A172 (cell line): ENCODE data around the gene ATXN10. TPM values are rescaled to one million over a fixed set of nuclear protein-coding genes. Genes with fewer than 3 reads are reported as not detected.
"Not testable (repeated sequence)": the region's sequence is repeated elsewhere in the genome, so short reads cannot be mapped to it uniquely, and the experiment has no call there.

ENCODE experiments used
- DNase-seq: peaks from one replicate; pipeline ENCODE4 v3.0.0-alpha.2; 2015; ENCODE audit warnings: low spot score
- total RNA-seq: library from RNA; depleted of rRNA; stranded (reverse); fragments of >200 nt; shearing (Covaris generic); gene quantifications from 2 replicates; pipeline ENCODE4 v1.2.3, GENCODE V29; 2014; rRNA removed

ATXN10 gene
- total RNA-seq, result 53.5 and 80.1 TPM in 2 replicates

- DNase-seq, result peak; percentile 29
These were observed at the start of gene ATXN10 for GRCh38 chr22:45671783-45672563. TSS of gene ATXN10 (plus strand) at chr22:45671834. CDS start at chr22:45672064, 230 bp downstream.

- DNase-seq, result no peak
These were observed 49.6 kb upstream of the ATXN10 start for GRCh38 chr22:45621836-45622600.

- not testable (repeated sequence) for DNase-seq
These were observed 48.0 kb upstream of the ATXN10 start for GRCh38 chr22:45623464-45624145.

- DNase-seq, result no peak
These were observed 45.4 kb upstream of the ATXN10 start for GRCh38 chr22:45626198-45626651.

- DNase-seq, result no peak
These were observed 44.0 kb upstream of the ATXN10 start for GRCh38 chr22:45627489-45628233.

GRCh38 chr22:45628515-45628914 lies 43.1 kb upstream of the ATXN10 start:
- no peak for DNase-seq

- no peak for DNase-seq
These were observed 42.1 kb upstream of the ATXN10 start for GRCh38 chr22:45629469-45630089.

- DNase-seq, result no peak
These were observed 41.2 kb upstream of the ATXN10 start for GRCh38 chr22:45630436-45630835.

GRCh38 chr22:45631140-45631840 lies 40.3 kb upstream of the ATXN10 start:
- DNase-seq, result no peak

- DNase-seq, result no peak
These were observed 39.8 kb upstream of the ATXN10 start for GRCh38 chr22:45631841-45632238.

GRCh38 chr22:45632791-45633515 lies 38.7 kb upstream of the ATXN10 start:
- no peak for DNase-seq

- no peak for DNase-seq
These were observed 35.0 kb upstream of the ATXN10 start for GRCh38 chr22:45636683-45637082.

GRCh38 chr22:45638197-45638596 lies 33.4 kb upstream of the ATXN10 start:
- DNase-seq, result no peak

- DNase-seq, result peak; percentile 75
These were observed 32.5 kb upstream of the ATXN10 start for GRCh38 chr22:45638834-45639746.

- no peak for DNase-seq
These were observed 31.9 kb upstream of the ATXN10 start for GRCh38 chr22:45639747-45640102.

- no peak for DNase-seq
These were observed 31.2 kb upstream of the ATXN10 start for GRCh38 chr22:45640291-45640940.

GRCh38 chr22:45640941-45641621 lies 30.6 kb upstream of the ATXN10 start:
- DNase-seq, result no peak

GRCh38 chr22:45642986-45643385 lies 28.6 kb upstream of the ATXN10 start:
- DNase-seq, result no peak
